NCI-H524 treated with DMSO at 0.1 percent for 48 hours (cell line): ENCODE results near the gene WDR7.

ENCODE experiments used
- DNase-seq: peaks from one replicate; lab custom pipeline; 2025; lab: John Stamatoyannopoulos, UW

Gene WDR7

GRCh38 chr18:57081899-57082298 is 430.7 kb downstream of the WDR7 start:
- DNase-seq: no peak

- DNase-seq: no peak
These were observed 432.3 kb downstream of the WDR7 start for GRCh38 chr18:57083485-57083884.

GRCh38 chr18:57084331-57085271 is 433.4 kb downstream of the WDR7 start:
- DNase-seq: no peak

GRCh38 chr18:57085371-57085770 is 434.2 kb downstream of the WDR7 start:
- DNase-seq: no peak

GRCh38 chr18:57086163-57086562 is 435.0 kb downstream of the WDR7 start:
- no peak for DNase-seq
